HG03457 (cell line): Measurements from ENCODE around the gene SMC1A.

ENCODE experiments used
- ATAC-seq: cut with Tn5 transposase; IDR thresholded peaks from one replicate; pipeline ENCODE4 v1.9.1; 2021; ENCODE audit warnings: moderate number of reproducible peaks; ENCODE audit not compliant: unreplicated experiment

SMC1A gene

DNA sequence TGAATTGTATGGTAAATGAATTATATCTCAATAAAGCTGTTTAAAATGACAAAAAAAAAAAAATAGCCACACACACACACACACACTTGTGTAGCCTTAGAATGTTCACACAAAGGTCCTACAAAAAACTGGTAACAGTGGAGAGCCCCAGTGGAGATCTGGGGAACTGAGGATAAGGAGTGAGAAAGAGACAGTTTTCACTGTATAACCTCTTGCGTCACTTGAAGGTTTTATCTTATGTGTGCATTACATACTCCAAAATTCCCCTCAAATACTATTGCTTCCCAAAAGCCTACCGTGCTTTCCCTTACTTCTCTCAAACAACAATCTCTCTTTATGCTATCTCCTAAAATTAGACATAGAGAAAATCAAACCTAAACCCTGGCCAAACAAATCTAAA, 67.8 kb downstream of the SMC1A start:
- ATAC-seq: no peak

DNA sequence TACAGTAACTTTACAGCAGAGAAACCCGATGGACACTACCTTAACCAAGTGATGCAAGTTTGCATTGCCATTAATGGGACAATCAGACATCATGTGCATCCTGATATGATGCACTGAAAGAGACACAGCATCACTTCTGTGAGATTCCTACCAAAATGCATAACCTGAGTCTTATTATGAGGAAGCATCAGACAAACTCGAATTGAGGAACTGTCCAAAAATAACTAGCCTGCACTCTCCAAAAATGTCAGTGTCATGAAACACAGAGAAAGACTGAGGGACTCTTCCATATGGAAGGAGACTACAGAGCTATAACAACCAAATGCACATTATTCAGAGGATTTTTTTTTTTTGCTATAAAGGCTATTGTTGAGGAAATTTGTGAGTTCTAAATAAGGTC, 74.5 kb downstream of the SMC1A start:
- ATAC-seq: no peak

DNA sequence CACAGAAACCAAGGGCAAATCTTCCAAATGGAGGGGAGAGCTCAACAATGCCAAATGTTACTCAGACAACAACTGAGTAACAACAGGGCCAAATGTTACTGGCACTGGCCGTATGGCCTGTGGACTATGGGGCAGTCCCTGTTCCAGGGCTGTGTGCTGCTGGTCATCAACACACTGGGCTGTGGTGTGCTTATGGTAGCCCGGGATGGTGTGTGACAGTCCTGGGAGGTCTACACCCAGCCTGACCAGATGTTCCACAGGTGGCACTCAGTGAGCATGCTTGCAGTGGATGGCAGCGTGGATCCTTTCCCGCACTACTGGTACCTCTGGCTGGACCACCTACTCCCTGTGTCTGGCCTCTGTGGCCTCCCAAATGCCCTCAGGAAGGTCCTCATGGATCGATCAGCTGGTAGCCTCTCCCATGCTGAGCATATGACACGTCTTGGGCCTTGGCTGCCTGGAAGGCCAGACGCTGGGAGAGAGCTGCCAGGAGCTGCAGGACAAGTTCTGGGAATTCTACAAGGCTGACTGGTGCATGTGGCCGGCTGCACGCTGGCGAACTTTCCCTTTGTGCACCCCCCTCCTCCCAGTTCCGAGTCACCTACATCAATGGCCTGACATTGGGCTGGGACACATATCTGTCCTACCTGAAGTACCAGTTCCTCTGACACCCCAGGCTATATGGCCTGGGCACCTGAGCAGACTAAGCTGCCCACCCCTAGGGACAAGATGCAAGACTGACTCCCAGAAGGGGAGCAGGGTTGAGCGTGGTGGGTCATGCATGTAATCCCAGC, 81.4 kb downstream of the SMC1A start:
- no peak for ATAC-seq

GRCh38 chrX:53337101-53337500, 85.4 kb downstream of the SMC1A start:
- no peak for ATAC-seq

DNA sequence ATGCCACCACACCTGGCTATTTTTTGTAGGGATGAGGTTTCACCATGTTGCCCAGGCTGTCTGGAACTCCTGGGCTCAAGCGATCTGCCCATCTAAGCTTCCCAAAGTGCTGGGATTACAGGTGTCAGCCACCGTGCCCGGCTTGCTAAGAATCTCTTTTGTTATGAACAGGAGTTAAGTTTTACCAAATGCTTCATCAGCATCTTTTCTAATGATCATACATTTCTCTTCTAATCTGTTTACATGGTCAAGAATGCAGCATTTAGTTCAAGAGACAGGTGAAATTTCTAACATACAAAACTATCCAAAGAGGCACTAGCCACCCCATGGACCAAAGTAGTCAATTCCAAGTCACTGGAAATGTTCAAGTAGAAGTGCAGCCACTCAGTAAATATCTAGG, 88.6 kb downstream of the SMC1A start:
- ATAC-seq: no peak

DNA sequence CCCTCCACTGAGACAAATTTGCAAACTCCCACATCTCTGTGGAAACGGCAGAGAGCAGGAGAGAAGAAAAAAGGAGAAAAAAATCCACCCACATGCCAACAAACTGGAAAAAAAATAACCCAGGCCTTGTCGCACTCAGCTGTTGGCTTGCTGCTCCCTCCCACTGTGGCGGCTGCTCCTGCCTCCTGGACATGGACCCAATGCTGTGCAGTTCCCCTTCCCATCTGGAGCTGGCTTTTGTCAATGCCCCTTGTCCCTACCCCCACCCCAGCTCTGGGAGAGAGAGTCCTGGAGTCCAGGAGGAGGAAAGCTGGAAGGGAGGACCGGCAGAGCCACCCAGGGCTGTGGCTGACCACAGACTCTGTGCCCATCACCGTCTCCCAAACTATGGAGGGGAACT, 90.2 kb downstream of the SMC1A start:
- no peak for ATAC-seq

DNA sequence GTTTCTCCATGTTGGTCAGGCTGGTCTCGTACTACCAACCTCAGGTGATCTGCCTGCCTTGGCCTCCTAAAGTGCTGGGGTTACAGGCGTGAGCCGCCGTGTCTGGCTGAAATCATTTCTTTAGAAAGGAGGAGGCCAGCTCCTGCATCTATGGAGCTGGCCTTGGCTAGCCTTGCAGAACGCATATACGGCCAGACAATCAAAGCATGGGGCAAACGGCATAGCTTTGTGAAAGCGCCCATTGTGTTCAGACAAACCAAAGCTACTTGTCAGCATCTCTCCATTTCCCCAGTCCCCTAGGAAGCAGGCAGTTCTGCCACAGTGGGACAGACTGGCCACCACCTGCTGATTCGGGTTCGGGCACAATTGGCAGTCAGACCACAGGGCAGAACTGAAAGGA, 92.1 kb downstream of the SMC1A start:
- no peak for ATAC-seq

DNA sequence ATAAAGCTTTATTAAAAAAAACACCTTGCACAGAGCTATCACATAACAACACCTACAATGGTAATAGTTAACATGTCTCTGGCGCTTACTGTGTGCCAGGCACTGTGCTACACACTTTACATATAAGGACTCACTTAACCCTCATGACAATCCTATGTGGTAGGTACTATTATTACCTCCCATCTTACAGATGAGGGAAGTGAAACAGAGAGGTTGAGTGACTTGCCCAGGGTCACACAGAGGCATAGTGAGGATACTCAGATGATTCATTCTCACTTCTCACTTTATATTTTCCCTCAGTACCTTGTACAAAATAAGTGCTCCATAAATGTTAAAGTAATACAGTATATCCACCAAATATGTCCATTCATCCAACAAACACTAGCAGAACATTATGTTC, 97.7 kb downstream of the SMC1A start:
- no peak for ATAC-seq
